ENCODE measurements around the gene POU5F2.

POU5F2 gene, protein sequence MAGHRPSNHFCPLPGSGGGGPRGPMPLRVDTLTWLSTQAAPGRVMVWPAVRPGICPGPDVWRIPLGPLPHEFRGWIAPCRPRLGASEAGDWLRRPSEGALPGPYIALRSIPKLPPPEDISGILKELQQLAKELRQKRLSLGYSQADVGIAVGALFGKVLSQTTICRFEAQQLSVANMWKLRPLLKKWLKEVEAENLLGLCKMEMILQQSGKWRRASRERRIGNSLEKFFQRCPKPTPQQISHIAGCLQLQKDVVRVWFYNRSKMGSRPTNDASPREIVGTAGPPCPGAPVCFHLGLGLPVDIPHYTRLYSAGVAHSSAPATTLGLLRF

DNA sequence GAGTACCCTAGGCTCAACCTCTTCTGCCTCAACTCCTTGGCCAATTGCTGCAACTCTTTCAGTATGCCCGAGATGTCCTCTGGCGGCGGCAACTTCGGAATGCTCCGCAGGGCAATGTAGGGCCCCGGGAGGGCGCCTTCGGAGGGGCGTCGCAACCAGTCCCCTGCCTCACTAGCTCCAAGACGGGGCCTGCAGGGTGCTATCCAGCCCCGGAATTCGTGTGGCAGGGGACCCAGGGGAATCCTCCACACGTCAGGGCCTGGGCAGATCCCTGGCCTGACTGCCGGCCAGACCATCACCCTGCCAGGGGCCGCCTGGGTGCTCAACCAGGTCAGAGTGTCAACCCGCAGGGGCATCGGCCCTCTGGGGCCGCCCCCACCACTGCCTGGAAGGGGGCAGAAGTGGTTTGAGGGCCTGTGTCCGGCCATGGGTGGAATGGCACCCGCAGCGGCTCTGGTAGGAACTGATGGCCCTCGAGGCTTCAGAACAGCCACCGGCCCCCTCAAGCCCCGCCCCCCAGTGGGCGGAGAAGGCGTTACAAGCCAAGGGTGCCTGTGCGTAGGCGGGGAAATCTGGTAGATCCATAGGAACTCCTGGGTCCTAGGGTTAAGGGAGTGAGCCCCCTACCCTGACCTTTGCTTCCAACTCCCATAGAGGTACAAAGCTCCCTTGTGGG is at the start of gene POU5F2:
Gene POU5F2, minus strand, starts transcription at position 465 of the 676 bp plus-strand sequence. Its CDS starts 37 bp downstream, at position 428.
- Histone ChIP-seq H3K9me3 (ENCODE audit: control insufficient read depth, insufficient read depth, low read length) (no peaks in the 10 kb centered on the region), H3K27me3 (ENCODE audit: control insufficient read depth, insufficient read depth, low read length) (no peaks in the 10 kb centered on the region), H3K4me1 (ENCODE audit: control insufficient read depth, insufficient read depth, low read length) (no peaks in the 10 kb centered on the region), H3K4me3 (ENCODE audit: low read depth, low read length) (no peak within 1 kb of the TSS), H3K9ac (ENCODE audit: low read depth, low read length) (no peak within 1 kb of the TSS), H3K36me3 (ENCODE audit: control insufficient read depth, insufficient read depth, low read length) (no peaks in the 10 kb centered on the region)

DNA sequence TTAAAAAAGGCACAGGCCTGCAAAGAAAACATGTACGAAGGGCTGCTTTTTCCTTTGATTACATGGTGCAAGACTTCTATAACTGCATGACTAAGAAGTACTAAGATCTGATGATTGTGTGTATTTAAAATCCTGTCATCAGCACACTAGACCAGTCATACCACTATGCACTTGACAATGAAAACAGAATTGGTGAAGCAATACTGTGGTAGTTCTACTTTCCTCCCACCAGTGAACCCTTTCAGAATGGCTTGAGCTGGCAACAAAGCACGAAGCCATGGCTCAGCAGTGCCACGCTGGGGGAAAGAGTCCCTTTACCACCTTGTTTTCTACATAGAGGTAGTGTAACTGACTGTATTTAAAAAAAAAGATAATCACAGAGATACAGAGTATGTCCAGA is 49.0 kb upstream of the POU5F2 start:
- Histone ChIP-seq H3K36me3 (ENCODE audit: control insufficient read depth, insufficient read depth, low read length) (no peaks in the 10 kb centered on the region), H3K4me1 (ENCODE audit: control insufficient read depth, insufficient read depth, low read length) (no peaks in the 10 kb centered on the region), H3K9me3 (ENCODE audit: control insufficient read depth, insufficient read depth, low read length) (no peaks in the 10 kb centered on the region), H3K27me3 (ENCODE audit: control insufficient read depth, insufficient read depth, low read length) (no peaks in the 10 kb centered on the region), H3K9ac (ENCODE audit: low read depth, low read length) (no peak overlapping the region), H3K4me3 (ENCODE audit: low read depth, low read length) (no peak overlapping the region)

DNA sequence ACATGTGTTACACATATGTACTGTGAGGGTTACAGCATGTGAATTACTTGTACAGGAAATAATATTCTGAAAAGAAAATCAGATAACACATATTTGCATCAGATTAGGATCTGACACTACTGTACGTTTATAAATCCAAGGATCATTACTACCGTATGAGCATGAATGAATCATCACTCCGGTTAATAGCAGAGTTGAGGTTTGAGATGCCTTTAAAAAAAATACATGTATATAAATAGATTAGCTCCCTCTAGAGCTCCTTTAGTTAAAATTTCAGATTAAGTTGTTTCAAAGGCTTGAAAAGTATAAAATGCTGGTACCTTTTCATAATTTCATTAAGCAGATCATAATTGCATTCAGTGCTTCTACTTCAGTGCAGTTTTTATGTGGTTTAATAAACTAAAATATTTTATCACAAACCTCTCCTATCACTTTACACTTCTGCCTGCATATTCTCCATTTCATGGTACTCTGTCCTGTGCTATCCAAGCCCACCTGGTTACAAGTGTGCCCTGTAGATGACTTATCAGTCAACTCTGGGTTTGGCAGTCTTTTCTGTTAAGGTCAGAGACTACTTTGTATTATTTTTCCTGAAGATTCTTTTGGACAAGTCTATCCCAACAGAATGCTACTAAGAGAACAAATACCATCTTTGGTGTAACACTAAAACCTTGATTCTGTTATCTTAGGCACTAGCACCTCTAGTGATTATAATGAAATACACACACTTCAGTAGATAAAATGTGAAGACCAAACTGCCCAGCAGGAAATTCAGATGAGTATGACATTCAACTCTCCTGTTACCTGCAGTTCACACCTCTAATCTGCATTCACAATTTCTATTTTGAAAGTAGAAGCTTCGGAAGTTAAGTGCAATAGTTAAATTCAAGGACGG is 48.0 kb upstream of the POU5F2 start:
- Histone ChIP-seq H3K9ac (ENCODE audit: low read depth, low read length) (no peak overlapping the region), H3K9me3 (ENCODE audit: control insufficient read depth, insufficient read depth, low read length) (no peaks in the 10 kb centered on the region), H3K4me3 (ENCODE audit: low read depth, low read length) (no peak overlapping the region), H3K27me3 (ENCODE audit: control insufficient read depth, insufficient read depth, low read length) (no peaks in the 10 kb centered on the region), H3K4me1 (ENCODE audit: control insufficient read depth, insufficient read depth, low read length) (no peaks in the 10 kb centered on the region), H3K36me3 (ENCODE audit: control insufficient read depth, insufficient read depth, low read length) (no peaks in the 10 kb centered on the region)

DNA sequence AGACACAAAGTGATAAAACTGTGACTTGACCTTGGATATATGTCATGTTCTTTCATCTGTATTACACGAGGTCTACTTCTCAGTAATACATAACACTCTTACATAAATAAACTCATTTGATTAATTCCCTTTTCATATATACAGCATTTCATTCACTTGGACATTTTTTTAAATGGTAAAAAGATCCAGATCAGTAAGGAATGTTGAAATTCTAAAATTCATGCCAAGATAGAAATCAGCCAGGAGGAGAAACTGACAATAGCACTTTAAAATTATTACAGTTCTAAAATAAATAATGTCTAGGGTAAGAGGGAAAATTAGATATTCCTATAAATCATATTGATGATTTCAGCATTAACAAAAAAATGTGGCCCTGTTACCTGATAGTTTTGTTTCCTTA is 46.2 kb upstream of the POU5F2 start:
- no peak overlapping the region for H3K9ac ChIP-seq (ENCODE audit: low read depth, low read length)
- no peaks in the 10 kb centered on the region for H3K36me3 ChIP-seq (ENCODE audit: control insufficient read depth, insufficient read depth, low read length)
- no peaks in the 10 kb centered on the region for H3K27me3 ChIP-seq (ENCODE audit: control insufficient read depth, insufficient read depth, low read length)
- H3K4me1 ChIP-seq (ENCODE audit: control insufficient read depth, insufficient read depth, low read length), result no peaks in the 10 kb centered on the region
- no peaks in the 10 kb centered on the region for H3K9me3 ChIP-seq (ENCODE audit: control insufficient read depth, insufficient read depth, low read length)
- H3K4me3 ChIP-seq (ENCODE audit: low read depth, low read length), result no peak overlapping the region

DNA sequence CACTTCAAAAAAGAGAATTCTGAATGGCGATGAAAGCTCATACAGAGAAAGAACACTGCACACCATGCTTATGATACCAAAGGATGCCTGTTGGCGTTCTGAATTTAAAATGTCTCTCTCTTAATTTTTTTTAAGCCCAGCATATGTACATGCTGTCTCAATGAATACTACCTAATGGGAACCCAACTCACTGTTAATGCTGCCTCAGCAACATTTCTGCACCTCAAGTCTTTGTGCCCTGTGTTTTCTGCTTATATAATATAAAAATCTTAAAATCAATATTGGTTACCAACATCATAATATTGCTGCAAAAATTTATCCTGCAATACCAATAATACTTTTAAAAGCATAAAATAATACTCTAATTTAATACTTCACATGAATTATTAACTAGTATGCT is 44.1 kb upstream of the POU5F2 start:
- Histone ChIP-seq H3K36me3 (ENCODE audit: control insufficient read depth, insufficient read depth, low read length) (no peaks in the 10 kb centered on the region), H3K4me3 (ENCODE audit: low read depth, low read length) (no peak overlapping the region), H3K9ac (ENCODE audit: low read depth, low read length) (no peak overlapping the region), H3K9me3 (ENCODE audit: control insufficient read depth, insufficient read depth, low read length) (no peaks in the 10 kb centered on the region), H3K27me3 (ENCODE audit: control insufficient read depth, insufficient read depth, low read length) (no peaks in the 10 kb centered on the region), H3K4me1 (ENCODE audit: control insufficient read depth, insufficient read depth, low read length) (no peaks in the 10 kb centered on the region)

DNA sequence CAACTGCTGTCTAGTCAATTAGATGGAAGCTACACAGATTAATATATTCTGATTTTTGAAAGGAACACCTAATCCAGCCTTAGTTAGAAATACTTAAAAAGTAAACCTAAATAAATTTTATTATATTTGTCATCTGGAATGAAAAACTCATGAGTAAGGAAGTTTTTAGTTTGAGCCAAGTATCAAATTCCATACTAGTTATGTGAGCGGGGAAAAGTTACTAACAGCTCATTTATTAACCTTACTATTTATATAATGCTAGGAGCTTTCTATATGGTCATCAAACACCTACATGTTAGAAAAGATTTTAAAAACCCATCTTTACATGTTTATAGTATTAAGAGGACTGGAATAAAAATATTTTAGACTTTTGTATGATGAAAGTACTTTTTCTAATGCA is 41.6 kb upstream of the POU5F2 start:
- Histone ChIP-seq H3K4me3 (ENCODE audit: low read depth, low read length) (no peak overlapping the region), H3K27me3 (ENCODE audit: control insufficient read depth, insufficient read depth, low read length) (no peaks in the 10 kb centered on the region), H3K9me3 (ENCODE audit: control insufficient read depth, insufficient read depth, low read length) (no peaks in the 10 kb centered on the region), H3K36me3 (ENCODE audit: control insufficient read depth, insufficient read depth, low read length) (no peaks in the 10 kb centered on the region), H3K4me1 (ENCODE audit: control insufficient read depth, insufficient read depth, low read length) (no peaks in the 10 kb centered on the region), H3K9ac (ENCODE audit: low read depth, low read length) (no peak overlapping the region)

DNA sequence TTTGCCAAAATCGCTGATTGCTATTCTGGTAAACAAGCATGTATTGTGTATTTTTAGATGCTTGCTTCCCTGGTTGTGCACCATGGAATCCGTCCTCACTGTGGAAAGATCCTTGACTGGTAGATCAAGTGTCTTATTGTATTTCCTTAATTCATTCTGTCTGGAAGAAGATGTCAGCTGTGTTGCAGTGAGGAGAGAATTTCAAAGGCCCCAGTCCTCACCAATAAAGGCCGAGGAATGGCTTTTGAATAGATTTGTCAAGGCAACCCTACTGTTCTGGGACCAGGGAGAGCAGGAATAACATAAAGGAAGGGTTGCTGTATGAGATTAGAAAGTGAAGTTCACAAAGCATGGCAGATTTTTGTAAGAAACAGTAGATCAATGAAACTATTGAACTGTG is 36.2 kb upstream of the POU5F2 start:
- no peaks in the 10 kb centered on the region for H3K4me1 ChIP-seq (ENCODE audit: control insufficient read depth, insufficient read depth, low read length)
- no peaks in the 10 kb centered on the region for H3K36me3 ChIP-seq (ENCODE audit: control insufficient read depth, insufficient read depth, low read length)
- H3K9me3 ChIP-seq (ENCODE audit: control insufficient read depth, insufficient read depth, low read length), result no peaks in the 10 kb centered on the region

DNA sequence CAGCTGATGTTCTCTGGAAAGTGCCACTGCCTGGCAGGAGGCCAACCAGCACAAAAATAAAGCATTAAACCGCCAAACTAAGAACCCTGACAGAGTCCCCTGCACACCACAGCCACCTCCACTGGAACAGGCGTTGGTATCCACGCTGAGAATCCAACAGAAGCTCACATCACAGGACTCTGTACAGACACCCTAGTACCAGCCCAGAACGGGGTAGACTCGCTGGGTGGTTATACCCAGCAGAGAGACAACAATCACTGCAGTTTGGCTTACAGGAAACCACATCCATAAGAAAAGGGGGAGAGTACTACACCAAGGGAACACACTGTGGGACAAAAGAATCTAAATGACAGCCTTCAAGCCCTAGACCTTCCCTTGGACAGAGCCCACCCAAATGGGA is 15.0 kb upstream of the POU5F2 start:
- no peaks in the 10 kb centered on the region for H3K4me1 ChIP-seq (ENCODE audit: control insufficient read depth, insufficient read depth, low read length)
- H3K9ac ChIP-seq (ENCODE audit: low read depth, low read length), result no peak overlapping the region
- H3K27me3 ChIP-seq (ENCODE audit: control insufficient read depth, insufficient read depth, low read length), result no peaks in the 10 kb centered on the region
- H3K9me3 ChIP-seq (ENCODE audit: control insufficient read depth, insufficient read depth, low read length), result no peaks in the 10 kb centered on the region
- no peaks in the 10 kb centered on the region for H3K36me3 ChIP-seq (ENCODE audit: control insufficient read depth, insufficient read depth, low read length)
- no peak overlapping the region for H3K4me3 ChIP-seq (ENCODE audit: low read depth, low read length)

More for the DNA sequence above, 36.2 kb upstream of the POU5F2 start:
- Histone ChIP-seq H3K27me3 (ENCODE audit: control insufficient read depth, insufficient read depth, low read length) (no peaks in the 10 kb centered on the region), H3K4me3 (ENCODE audit: low read depth, low read length) (no peak overlapping the region), H3K9ac (ENCODE audit: low read depth, low read length) (no peak overlapping the region)

DNA sequence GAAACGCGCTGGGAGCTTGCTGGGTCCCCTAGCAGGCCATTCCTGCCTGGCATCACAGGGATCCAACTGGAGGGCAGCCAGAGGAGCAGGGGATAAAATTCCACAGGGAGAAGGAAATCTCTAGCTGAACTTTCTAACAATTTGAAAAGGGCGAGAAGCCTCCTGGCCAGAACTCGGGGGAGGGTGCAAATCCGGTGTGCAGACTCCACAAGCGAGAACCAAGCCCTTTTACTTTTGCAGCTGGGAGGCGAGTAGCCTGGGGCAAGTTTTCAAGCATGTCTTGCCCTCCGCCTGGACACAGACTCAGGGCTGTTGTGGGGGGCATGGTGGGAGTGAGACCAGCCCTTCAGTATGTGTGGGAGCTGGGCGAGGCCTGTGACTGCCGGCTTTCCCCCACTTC is 14.3 kb upstream of the POU5F2 start:
- no peaks in the 10 kb centered on the region for H3K9me3 ChIP-seq (ENCODE audit: control insufficient read depth, insufficient read depth, low read length)
- no peaks in the 10 kb centered on the region for H3K4me1 ChIP-seq (ENCODE audit: control insufficient read depth, insufficient read depth, low read length)
- H3K4me3 ChIP-seq (ENCODE audit: low read depth, low read length), result no peak overlapping the region
- H3K9ac ChIP-seq (ENCODE audit: low read depth, low read length), result no peak overlapping the region
- H3K36me3 ChIP-seq (ENCODE audit: control insufficient read depth, insufficient read depth, low read length), result no peaks in the 10 kb centered on the region
- H3K27me3 ChIP-seq (ENCODE audit: control insufficient read depth, insufficient read depth, low read length), result no peaks in the 10 kb centered on the region

DNA sequence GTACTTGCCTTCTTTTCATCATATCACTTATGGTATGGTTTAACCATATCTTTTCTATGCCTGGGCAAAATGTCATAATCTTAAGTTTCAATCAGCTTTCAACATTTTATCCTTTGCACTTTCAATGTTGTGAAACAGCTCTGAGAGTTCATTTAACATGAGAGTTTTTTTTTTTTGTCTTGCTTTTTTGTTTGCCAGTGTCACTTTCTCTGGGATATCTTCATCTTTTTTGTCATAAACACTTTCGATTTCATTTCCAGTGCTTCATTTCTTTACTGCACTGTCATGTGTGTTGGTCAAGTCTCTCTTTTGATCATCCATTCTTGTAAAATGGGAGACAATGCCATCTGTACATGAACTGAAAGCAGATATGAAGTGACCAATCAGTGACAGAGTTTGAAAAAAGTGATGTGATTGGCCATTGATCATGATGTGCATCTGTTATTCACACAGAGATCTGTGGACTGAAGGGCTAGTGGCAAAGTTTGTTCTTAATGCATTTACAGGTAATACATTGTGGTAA is 7.5 kb upstream of the POU5F2 start:
- no peaks in the 10 kb centered on the region for H3K4me1 ChIP-seq (ENCODE audit: control insufficient read depth, insufficient read depth, low read length)
- no peaks in the 10 kb centered on the region for H3K27me3 ChIP-seq (ENCODE audit: control insufficient read depth, insufficient read depth, low read length)
- no peaks in the 10 kb centered on the region for H3K36me3 ChIP-seq (ENCODE audit: control insufficient read depth, insufficient read depth, low read length)
- H3K9ac ChIP-seq (ENCODE audit: low read depth, low read length), result no peak overlapping the region
- H3K4me3 ChIP-seq (ENCODE audit: low read depth, low read length), result no peak overlapping the region
- H3K9me3 ChIP-seq (ENCODE audit: control insufficient read depth, insufficient read depth, low read length), result no peaks in the 10 kb centered on the region

DNA sequence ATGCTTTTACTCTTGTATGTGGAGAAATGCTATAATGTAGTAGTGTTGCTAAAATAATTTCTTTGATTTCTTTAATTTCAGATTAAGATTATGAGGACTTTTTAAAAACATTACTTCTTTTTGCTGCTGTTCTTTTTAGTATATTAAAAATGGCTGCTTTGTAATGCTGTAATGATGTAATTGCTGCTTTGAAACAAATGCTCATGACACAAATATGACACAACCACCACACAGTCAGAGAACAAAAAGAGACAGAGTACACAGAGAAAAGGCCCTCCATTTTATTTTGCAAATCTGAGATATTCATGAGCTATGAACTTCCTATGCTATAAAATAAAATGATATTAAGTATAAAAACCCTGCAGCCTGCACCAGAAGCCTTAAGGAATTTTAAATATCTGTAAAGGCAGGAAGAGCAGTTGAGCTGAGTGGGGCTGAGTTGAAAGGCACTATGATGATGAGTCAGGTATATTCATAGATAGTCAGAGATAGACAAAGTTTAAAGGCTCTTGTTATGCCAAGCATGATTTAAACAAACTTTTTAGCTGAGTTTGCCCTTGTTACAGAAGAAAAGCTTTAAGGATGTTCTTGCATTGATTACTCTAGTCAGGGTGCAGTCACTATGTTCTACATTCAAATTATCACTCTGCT is 5.1 kb upstream of the POU5F2 start:
- Histone ChIP-seq H3K9me3 (ENCODE audit: control insufficient read depth, insufficient read depth, low read length) (no peaks in the 10 kb centered on the region), H3K27me3 (ENCODE audit: control insufficient read depth, insufficient read depth, low read length) (no peaks in the 10 kb centered on the region), H3K36me3 (ENCODE audit: control insufficient read depth, insufficient read depth, low read length) (no peaks in the 10 kb centered on the region), H3K4me3 (ENCODE audit: low read depth, low read length) (no peak overlapping the region), H3K4me1 (ENCODE audit: control insufficient read depth, insufficient read depth, low read length) (no peaks in the 10 kb centered on the region), H3K9ac (ENCODE audit: low read depth, low read length) (no peak overlapping the region)

Data from iPS-15b (cell line).